ENCODE measurements around the gene PASD1.
"Not testable (repeated sequence)": the region's sequence is repeated elsewhere in the genome, so short reads cannot be mapped to it uniquely, and the experiment has no call there.

DNA sequence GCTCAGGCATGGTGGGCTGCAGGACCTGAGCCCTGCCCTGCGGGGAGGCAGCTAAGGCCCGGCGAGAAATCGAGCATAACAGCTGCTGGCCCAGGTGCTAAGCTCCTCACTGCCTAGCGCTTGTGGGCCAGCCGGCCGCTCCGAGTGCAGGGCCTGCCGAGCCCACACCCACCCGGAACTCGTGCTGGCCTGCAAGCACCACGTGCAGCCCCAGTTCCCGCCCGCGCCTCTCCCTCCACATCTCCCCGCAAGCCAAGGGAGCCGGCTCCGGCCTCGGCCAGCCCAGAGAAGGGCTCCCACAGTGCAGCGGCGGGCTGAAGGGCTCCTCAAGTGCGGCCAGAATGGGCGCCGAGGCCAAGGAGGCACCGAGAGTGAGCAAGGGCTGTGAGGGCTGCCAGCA is 8.2 kb upstream of the PASD1 start:
- TF ChIP-seq TAF1 (IDR thresholded peaks at IDR 0.05; ENCODE audit: borderline replicate concordance, low read depth, low read length); POLR2A (IDR thresholded peaks at IDR 0.05; ENCODE audit: low read depth, low read length); POLR2AphosphoS5 (IDR thresholded peaks at IDR 0.05; ENCODE audit: low read depth, low read length): not testable (repeated sequence)
